ENCODE results near the gene PIGH.

DNA sequence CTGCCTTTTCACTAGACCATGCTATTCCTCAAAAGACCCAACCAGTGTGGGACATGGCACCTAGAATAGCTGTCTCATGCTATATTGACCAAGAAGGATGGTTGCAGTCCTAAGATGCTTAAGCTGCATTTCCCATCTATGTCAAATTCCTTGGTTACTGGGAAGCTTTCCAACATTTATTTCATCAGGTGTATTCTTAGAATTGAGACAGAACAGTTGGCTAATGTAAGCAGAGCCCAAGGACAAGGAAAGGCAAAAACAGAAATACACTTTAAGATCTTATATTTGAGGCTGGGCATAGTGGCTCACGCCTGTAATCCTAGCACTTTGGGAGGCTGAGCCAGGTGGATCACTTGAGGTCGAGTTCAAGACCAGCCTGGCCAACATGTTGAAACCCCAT is 44.4 kb upstream of the PIGH start:
- TF ChIP-seq, protein P1, sequence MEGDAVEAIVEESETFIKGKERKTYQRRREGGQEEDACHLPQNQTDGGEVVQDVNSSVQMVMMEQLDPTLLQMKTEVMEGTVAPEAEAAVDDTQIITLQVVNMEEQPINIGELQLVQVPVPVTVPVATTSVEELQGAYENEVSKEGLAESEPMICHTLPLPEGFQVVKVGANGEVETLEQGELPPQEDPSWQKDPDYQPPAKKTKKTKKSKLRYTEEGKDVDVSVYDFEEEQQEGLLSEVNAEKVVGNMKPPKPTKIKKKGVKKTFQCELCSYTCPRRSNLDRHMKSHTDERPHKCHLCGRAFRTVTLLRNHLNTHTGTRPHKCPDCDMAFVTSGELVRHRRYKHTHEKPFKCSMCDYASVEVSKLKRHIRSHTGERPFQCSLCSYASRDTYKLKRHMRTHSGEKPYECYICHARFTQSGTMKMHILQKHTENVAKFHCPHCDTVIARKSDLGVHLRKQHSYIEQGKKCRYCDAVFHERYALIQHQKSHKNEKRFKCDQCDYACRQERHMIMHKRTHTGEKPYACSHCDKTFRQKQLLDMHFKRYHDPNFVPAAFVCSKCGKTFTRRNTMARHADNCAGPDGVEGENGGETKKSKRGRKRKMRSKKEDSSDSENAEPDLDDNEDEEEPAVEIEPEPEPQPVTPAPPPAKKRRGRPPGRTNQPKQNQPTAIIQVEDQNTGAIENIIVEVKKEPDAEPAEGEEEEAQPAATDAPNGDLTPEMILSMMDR (IDR thresholded peaks at IDR 0.05) = no peak
- no peak for TF ChIP-seq POLR2A (IDR thresholded peaks at IDR 0.05)
- peak; percentile 42 for TF ChIP-seq POLR2AphosphoS5 (IDR thresholded peaks at IDR 0.05)
